GM12878 (cell line): ENCODE measurements around the gene CHCHD6. TPM values are rescaled to one million over a fixed set of nuclear protein-coding genes. Genes with fewer than 3 reads are reported as not detected.

Source experiments
- ATAC-seq: fragments of 200-7000 bp; cut with Tn5 transposase; 3 replicates; pipeline ENCODE4 v1.9.1; 2020; ENCODE audit warnings: mild to moderate bottlenecking, moderate library complexity
- BruUV-seq: library from RNA; stranded (reverse); fragments of 400-500 nt; replicated peaks from 2 replicates; lab custom pipeline; 2021; lab: Mats Ljungman, UMichigan
- CTCF ChIA-PET: fragments of 300-600 bp; sonication (Branson Sonifier 250); formaldehyde crosslinking; extraction: SDS; loops from one replicate; lab custom pipeline; 2021; ENCODE audit warnings: inconsistent platforms; lab: Yijun Ruan, JAX
- POLR2A ChIA-PET: fragments of 350-600 bp; formaldehyde crosslinking; extraction: SDS; loops from one replicate; lab custom pipeline; 2021; ENCODE audit warnings: inconsistent platforms; lab: Charles Lee
- RAD21 ChIA-PET: fragments of 300-600 bp; sonication (Branson Sonifier 250); formaldehyde crosslinking; loops from one replicate; lab custom pipeline; 2023; ENCODE audit warnings: antibody characterized with exemption; ENCODE audit not compliant: unreplicated experiment; lab: Charles Lee
- SMC1A ChIA-PET: fragments of 300-600 bp; sonication (Branson Sonifier 250); formaldehyde crosslinking; loops from one replicate; lab custom pipeline; 2023; ENCODE audit not compliant: unreplicated experiment, uncharacterized antibody; lab: Charles Lee
- DNase-seq: peaks from one replicate; pipeline ENCODE4 v3.0.0-alpha.2; 2011; ENCODE audit warnings: low read depth, low spot score
- FAIRE-seq: peaks from 3 replicates; lab custom pipeline; 2011; peaks lifted over from hg19 to GRCh38; lab: Jason Lieb, UNC
- H2AFZ ChIP-seq: 2 replicates; pipeline ENCODE4 v1.6.0; 2011; ENCODE audit warnings: low read depth, low read length, control low read depth; ENCODE audit not compliant: control insufficient read depth
- H3K27ac ChIP-seq: 2 replicates; pipeline ENCODE4 v1.5.1; 2011; ENCODE audit warnings: control low read depth; ENCODE audit not compliant: control insufficient read depth, insufficient read depth
- H3K27me3 ChIP-seq, 2 experiments: replicated peaks in 1 of 2; 2 replicates each; pipeline versions ENCODE4 v1.6.0 to v1.6.1; 2011; ENCODE audit warnings: low read length in 1 of 2; ENCODE audit not compliant: control insufficient read depth in 2 of 2, insufficient read depth in 2 of 2
- H3K36me3 ChIP-seq, 2 experiments: 2 replicates each; pipeline ENCODE4 v1.5.1; 2011; ENCODE audit warnings: low read length in 1 of 2; ENCODE audit not compliant: control insufficient read depth in 2 of 2, insufficient read depth in 2 of 2
- H3K4me1 ChIP-seq: 2 replicates; pipeline ENCODE4 v1.6.1; 2011; ENCODE audit warnings: mild to moderate bottlenecking, low read length, moderate library complexity, mixed read lengths; ENCODE audit not compliant: control insufficient read depth, insufficient read depth
- H3K4me2 ChIP-seq: 2 replicates; pipeline ENCODE4 v1.6.0; 2011; ENCODE audit warnings: control low read depth; ENCODE audit not compliant: control insufficient read depth, insufficient read depth
- H3K4me3 ChIP-seq: fragments of 200-600 bp; sonication (generic); 2 replicates; pipeline ENCODE4 v1.5.1; 2016
- H3K79me2 ChIP-seq: 2 replicates; pipeline ENCODE4 v1.6.0; 2011; ENCODE audit warnings: low read length; ENCODE audit not compliant: control insufficient read depth, insufficient read depth
- H3K9ac ChIP-seq: 2 replicates; pipeline ENCODE4 v1.8.0; 2011; ENCODE audit warnings: low read length, control low read depth, mixed read lengths; ENCODE audit not compliant: control insufficient read depth, insufficient read depth
- H3K9me3 ChIP-seq: replicated peaks from 3 replicates; pipeline ENCODE4 v1.5.1; 2011; ENCODE audit warnings: mild to moderate bottlenecking, low read length; ENCODE audit not compliant: control insufficient read depth, insufficient read depth
- H4K20me1 ChIP-seq: 2 replicates; pipeline ENCODE4 v1.6.0; 2011; ENCODE audit not compliant: control insufficient read depth, insufficient read depth
- BMI1 ChIP-seq: fragments of 450-650 bp; IDR thresholded peaks from 2 replicates; pipeline ENCODE4 v1.6.1; 2016; ENCODE audit warnings: mild to moderate bottlenecking, moderate library complexity, borderline replicate concordance
- EGR1 ChIP-seq, 2 experiments: IDR thresholded peaks; 1 replicate in 1 of 2; 2 replicates in 1 of 2; pipeline ENCODE4 v1.6.1; 2011 to 2012; ENCODE audit warnings: low read depth in 2 of 2, low read length in 2 of 2, borderline replicate concordance in 1 of 2, mild to moderate bottlenecking in 1 of 2, moderate library complexity in 1 of 2
- HCFC1 ChIP-seq: fragments of 150-350 bp; IDR thresholded peaks from 2 replicates; pipeline ENCODE4 v1.6.1; 2014; ENCODE audit warnings: low read length
- HDGF ChIP-seq: fragments of 450-650 bp; IDR thresholded peaks from 2 replicates; pipeline ENCODE4 v1.6.1; 2016; ENCODE audit warnings: antibody characterized with exemption
- JUND ChIP-seq: IDR thresholded peaks from 2 replicates; pipeline ENCODE4 v1.6.1; 2012; ENCODE audit warnings: low read depth, mild to moderate bottlenecking, low read length, improper control_type of control experiment, moderate library complexity
- MYC ChIP-seq: IDR thresholded peaks from 2 replicates; pipeline ENCODE4 v1.6.1; 2011; ENCODE audit warnings: mild to moderate bottlenecking, low read length, moderate library complexity, inconsistent platforms; ENCODE audit not compliant: insufficient read depth, insufficient replicate concordance, insufficient read length, severe bottlenecking
- NRF1 ChIP-seq: conservative IDR thresholded peaks from 2 replicates; pipeline ENCODE4 v1.6.1; 2011; ENCODE audit warnings: mild to moderate bottlenecking, low read depth, low read length, improper control_type of control experiment
- PAX5 ChIP-seq: IDR thresholded peaks from 2 replicates; pipeline ENCODE4 v1.6.1; 2011; ENCODE audit warnings: low read depth, low read length, borderline replicate concordance
- PBX3 ChIP-seq: IDR thresholded peaks from 2 replicates; pipeline ENCODE4 v1.6.1; 2011; ENCODE audit warnings: mild to moderate bottlenecking, low read depth, low read length, moderate library complexity; ENCODE audit not compliant: insufficient replicate concordance
- POU2F2 ChIP-seq: IDR thresholded peaks from 3 replicates; pipeline ENCODE4 v1.6.1; 2011; ENCODE audit warnings: low read depth, mild to moderate bottlenecking, low read length, borderline replicate concordance
- SMAD1 ChIP-seq: fragments of 450-650 bp; IDR thresholded peaks from 2 replicates; pipeline ENCODE4 v1.6.1; 2018; ENCODE audit warnings: mild to moderate bottlenecking, low read depth; ENCODE audit not compliant: partially characterized antibody
- SMAD5 ChIP-seq: IDR thresholded peaks from 2 replicates; pipeline ENCODE4 v1.6.1; 2016; ENCODE audit warnings: antibody characterized with exemption, low read depth
- SMARCA5 ChIP-seq: fragments of 450-650 bp; IDR thresholded peaks from 2 replicates; pipeline ENCODE4 v1.6.1; 2017; ENCODE audit warnings: mild to moderate bottlenecking
- TAF1 ChIP-seq: IDR thresholded peaks from 2 replicates; pipeline ENCODE4 v1.6.1; 2011; ENCODE audit warnings: mild to moderate bottlenecking, low read depth, low read length, borderline replicate concordance
- ZNF24 ChIP-seq: fragments of 450-650 bp; IDR thresholded peaks from 2 replicates; pipeline ENCODE4 v1.6.1; 2017; ENCODE audit warnings: antibody characterized with exemption, mild to moderate bottlenecking
- ZNF384 ChIP-seq: IDR thresholded peaks from 2 replicates; pipeline ENCODE4 v1.6.1; 2012; ENCODE audit warnings: low read depth, mild to moderate bottlenecking, low read length, improper control_type of control experiment, borderline replicate concordance
- ZNF687 ChIP-seq: fragments of 450-650 bp; IDR thresholded peaks from 2 replicates; pipeline ENCODE4 v1.6.1; 2017; ENCODE audit warnings: mild to moderate bottlenecking, moderate library complexity
- WGBS: methylation state at CpG from one replicate; pipeline ENCODE4 v1.1.6; 2016; ENCODE audit warnings: low lambda C conversion rate; ENCODE audit not compliant: insufficient replicate concordance, insufficient coverage; ENCODE audit errors: missing lambda C conversion rate; 5-methylcytosine and 5-hydroxymethylcytosine counted together
- in situ Hi-C: fragments of 300-500 bp; cut with MboI; formaldehyde crosslinking; loops from 9 replicates; pipeline ENCODE4 v1.14.3; 2018; ENCODE audit warnings: mixed read lengths
- intact Hi-C: fragments of 100-400 bp; cut with micrococcal nuclease; formaldehyde crosslinking; loops from one replicate; pipeline ENCODE4 v1.14.2; 2022; ENCODE audit not compliant: unreplicated experiment
- polyA plus RNA-seq, 11 experiments: library from polyadenylated mRNA; depleted of rRNA in 4 of 11; unstranded in 6 of 11; stranded (reverse) in 5 of 11; fragments of >200 nt; fragmentation: Nextera tagmentation in 4 of 11; fragmentation: Illumina TruSeq in 1 of 11; extraction: Ambion mirVana in 4 of 11; extraction: Trizol in 1 of 11; gene quantifications; 1 replicate in 1 of 11; 2 replicates in 10 of 11; pipeline versions ENCODE4 v1.2.1 to v1.2.3, GENCODE V29; 2011 to 2016; ENCODE audit warnings: inconsistent platforms in 2 of 11, missing spikeins in 2 of 11, low read depth in 1 of 11
- total RNA-seq, 4 experiments: library from RNA; depleted of rRNA in 3 of 4; stranded (reverse); fragments of >200 nt in 3 of 4; fragmentation: Illumina TruSeq in 1 of 4; extraction: Trizol in 1 of 4; gene quantifications; 2 replicates each; pipeline versions ENCODE4 v1.2.1 to v1.2.3, GENCODE V29; 2013 to 2021
- TF ChIP-seq, protein P1 (sequence below): fragments of 150-350 bp; IDR thresholded peaks from 2 replicates; pipeline ENCODE4 v1.6.1; 2014; ENCODE audit warnings: mild to moderate bottlenecking, low read depth, low read length

CHCHD6 gene
- total and polyA plus RNA-seq, 10 of the 15 experiments (the other 5 are each of a cell fraction or from before 2014, with no cell fraction given): 2.7 to 16.7 (median 12.3) TPM

- TF ChIP-seq, protein P1, sequence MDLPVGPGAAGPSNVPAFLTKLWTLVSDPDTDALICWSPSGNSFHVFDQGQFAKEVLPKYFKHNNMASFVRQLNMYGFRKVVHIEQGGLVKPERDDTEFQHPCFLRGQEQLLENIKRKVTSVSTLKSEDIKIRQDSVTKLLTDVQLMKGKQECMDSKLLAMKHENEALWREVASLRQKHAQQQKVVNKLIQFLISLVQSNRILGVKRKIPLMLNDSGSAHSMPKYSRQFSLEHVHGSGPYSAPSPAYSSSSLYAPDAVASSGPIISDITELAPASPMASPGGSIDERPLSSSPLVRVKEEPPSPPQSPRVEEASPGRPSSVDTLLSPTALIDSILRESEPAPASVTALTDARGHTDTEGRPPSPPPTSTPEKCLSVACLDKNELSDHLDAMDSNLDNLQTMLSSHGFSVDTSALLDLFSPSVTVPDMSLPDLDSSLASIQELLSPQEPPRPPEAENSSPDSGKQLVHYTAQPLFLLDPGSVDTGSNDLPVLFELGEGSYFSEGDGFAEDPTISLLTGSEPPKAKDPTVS: no peak
- TF ChIP-seq HCFC1: no peak
- no peak for TF ChIP-seq SMARCA5
- TF ChIP-seq BMI1: no peak
These were observed 218.4 kb downstream of the CHCHD6 start (continued) for GRCh38 chr3:126922466-126922865.

GRCh38 chr3:126923423-126923822 is 219.4 kb downstream of the CHCHD6 start:
- in situ Hi-C loops (no loop called here), intact Hi-C loops (no loop called here)
- Histone ChIP-seq H2AFZ (no peak overlapping the region), H3K4me2 (no peak overlapping the region), H3K4me1 (no peaks in the 10 kb centered on the region), H4K20me1 (no peaks in the 10 kb centered on the region), H3K9me3 (no peaks in the 10 kb centered on the region; the same call in 1 of the 3 replicates), H3K79me2 (no peaks in the 10 kb centered on the region), H3K36me3 (no peaks in the 10 kb centered on the region), H3K27me3 (no peaks in the 10 kb centered on the region)
- BruUV-seq: no TSS peak
- DNase-seq (no peak), ATAC-seq (no peak)
- CTCF ChIA-PET: interaction anchor here (1.0 kb wide), 1 partner anchor 12 kb away, joined by 5 read pairs; no protein-coding TSS in a partner anchor
- 67% methylated on average over 6 of the region's 6 CpGs for WGBS
- TF ChIP-seq ZNF384 (no peak), POU2F2 (no peak), SMAD5 (no peak), TAF1 (no peak), ZNF687 (no peak), SMAD1 (no peak), PAX5 (no peak), ZNF24 (no peak), PBX3 (no peak), JUND (no peak), MYC (no peak), BMI1 (no peak), HDGF (no peak), EGR1 (IDR thresholded peaks at IDR 0.05; ENCODE audit: borderline replicate concordance in 1 of 2, low read depth in 2 of 2, low read length in 2 of 2) (no peak), NRF1 (no peak)
- TF ChIP-seq, all 136 proteins: peak for 0
- no peak for FAIRE-seq
- RAD21 ChIA-PET: no interaction called here
- Histone ChIP-seq H3K9ac (no peak overlapping the region), H3K4me3 (no peak overlapping the region), H3K27ac (no peak overlapping the region)
- SMC1A ChIA-PET: no interaction called here
- POLR2A ChIA-PET: no interaction called here
